Spleen (tissue), 7 donors: ENCODE results near the gene ACVR1C.

Experiments used
- CTCF ChIP-seq, 11 experiments: fragments of 200-600 bp in 7 of 11; fragments of 450-650 bp in 4 of 11; sonication (generic) in 4 of 11; IDR thresholded peaks in 8 of 11; conservative IDR thresholded peaks in 3 of 11; 1 replicate in 7 of 11; 2 replicates in 4 of 11; pipeline versions ENCODE4 v1.4.0 to v1.8.0; 2016 to 2021; ENCODE audit warnings: antibody characterized with exemption in 11 of 11, inconsistent platforms in 4 of 11, mild to moderate bottlenecking in 1 of 11
- POLR2AphosphoS5 ChIP-seq, 3 donors: sonication (generic); formaldehyde crosslinking; IDR thresholded peaks; one replicate each; pipeline ENCODE4 v1.5.1; 2017; ENCODE audit warnings: antibody characterized with exemption in 3 of 3
- donor health status: DM: no; HTN: no; CAD: no; lungs with moderate emphysema.
- donor health status: DM: no; HTN: no; CAD: no.
- donor health status: DM: no; HTN: no; CAD: no.

GRCh38 chr2:157506586-157506985, 122.1 kb downstream of the ACVR1C start:
- TF ChIP-seq POLR2AphosphoS5 (IDR thresholded peaks at IDR 0.05) (no peak), CTCF (IDR thresholded peaks at IDR 0.05 in 8 of 11, conservative IDR thresholded peaks at IDR 0.05 in 3 of 11) (no peak)
